Superior temporal gyrus (tissue), 1 donor: ENCODE data around the gene CEPT1.
A peak's percentile ranks its signal among the peaks of the same experiment; 100 is the strongest.

ENCODE experiments used
- DNase-seq: peaks from one replicate; pipeline ENCODE4 v3.0.0-alpha.2; 2016; ENCODE audit errors: extremely low spot score

Gene CEPT1

GRCh38 chr1:111227851-111228747 is 88.1 kb downstream of the CEPT1 start:
- peak; percentile 74 for DNase-seq

- no peak for DNase-seq
Observed at GRCh38 chr1:111228748-111229126, 88.7 kb downstream of the CEPT1 start.

GRCh38 chr1:111232134-111232533 is 92.1 kb downstream of the CEPT1 start:
- DNase-seq: no peak

- no peak for DNase-seq
Observed at GRCh38 chr1:111234258-111234657, 94.2 kb downstream of the CEPT1 start.
